HTR-8/SVneo (cell line): ENCODE measurements around the gene ATG101.
A peak's percentile ranks its signal among the peaks of the same experiment; 100 is the strongest.

ENCODE experiments used
- DNase-seq: peaks from one replicate; pipeline ENCODE4 v3.0.0; 2011; ENCODE audit warnings: low spot score, mixed read lengths; ENCODE audit not compliant: insufficient read length
- FAIRE-seq: peaks from 2 replicates; lab custom pipeline; 2011; peaks lifted over from hg19 to GRCh38; lab: Jason Lieb, UNC

The ATG101 gene

DNA sequence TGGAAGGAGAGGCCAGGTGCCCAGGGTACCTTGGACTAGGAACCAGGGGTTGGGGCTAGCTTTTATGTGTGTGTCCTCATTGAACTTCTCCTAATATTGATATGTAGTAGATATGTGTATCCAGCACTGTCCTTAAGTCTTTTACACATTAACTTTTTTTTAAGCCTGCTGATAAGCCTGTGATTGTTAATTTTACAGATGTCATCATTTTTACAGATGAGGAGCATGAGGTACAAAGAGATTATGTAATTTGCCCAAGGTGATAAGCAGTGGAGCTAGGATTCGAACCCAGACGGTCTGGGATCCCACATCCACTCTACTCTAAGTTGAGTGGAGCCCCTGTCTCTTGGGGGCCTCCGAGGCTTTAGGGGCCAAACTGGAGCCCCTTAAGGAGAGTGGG is 28.7 kb upstream of the ATG101 start:
- FAIRE-seq (no peak), DNase-seq (no peak)

GRCh38 chr12:52041695-52042123 is 28.1 kb upstream of the ATG101 start:
- FAIRE-seq (no peak), DNase-seq (no peak)

GRCh38 chr12:52042706-52043385 is 26.9 kb upstream of the ATG101 start:
- no peak for FAIRE-seq
- no peak for DNase-seq

GRCh38 chr12:52043386-52044212 is 26.2 kb upstream of the ATG101 start:
- DNase-seq (no peak), FAIRE-seq (no peak)

GRCh38 chr12:52044292-52044983 is 25.3 kb upstream of the ATG101 start:
- DNase-seq: no peak
- no peak for FAIRE-seq

DNA sequence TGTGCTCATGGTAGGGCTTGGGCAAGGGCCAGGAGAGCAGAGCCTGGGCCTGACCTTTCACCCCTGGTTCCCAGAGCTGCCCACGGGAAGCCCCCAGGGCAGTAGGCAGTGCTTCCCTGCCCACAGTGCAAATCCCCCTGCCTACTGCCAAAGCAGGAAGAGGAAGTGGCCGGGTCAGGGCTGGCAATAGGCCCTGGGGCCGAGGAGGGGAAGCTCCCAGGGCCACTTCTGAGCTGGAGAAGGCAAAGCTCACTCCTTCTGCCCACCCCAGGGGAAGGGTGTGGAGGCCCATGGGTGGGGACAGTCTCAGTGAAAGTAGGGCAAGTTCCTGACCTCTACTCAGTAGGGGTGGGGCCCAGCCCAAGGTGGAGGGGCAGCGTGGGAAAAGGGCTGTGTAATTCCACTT is 24.0 kb upstream of the ATG101 start:
- FAIRE-seq (no peak), DNase-seq (no peak)

DNA sequence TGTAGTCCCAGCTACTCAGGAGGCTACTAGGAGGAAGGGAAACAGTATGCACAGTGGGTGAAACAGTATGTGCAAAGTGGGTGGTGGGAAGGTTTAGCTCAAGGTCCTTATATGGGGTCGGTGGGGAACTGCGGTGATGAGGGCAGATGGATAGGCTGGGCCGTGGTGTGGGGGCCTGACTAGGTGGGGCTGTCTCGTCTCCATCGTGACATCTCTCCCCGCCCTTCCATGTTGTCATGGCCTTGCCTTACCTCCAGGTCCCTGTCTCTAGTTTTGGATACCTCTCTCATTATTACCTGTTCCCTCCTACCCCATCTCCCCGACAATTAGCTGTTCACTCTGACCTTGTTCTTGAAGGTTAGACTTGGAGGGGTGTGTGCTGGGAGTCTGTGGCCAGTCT is 22.9 kb upstream of the ATG101 start:
- no peak for DNase-seq
- no peak for FAIRE-seq

DNA sequence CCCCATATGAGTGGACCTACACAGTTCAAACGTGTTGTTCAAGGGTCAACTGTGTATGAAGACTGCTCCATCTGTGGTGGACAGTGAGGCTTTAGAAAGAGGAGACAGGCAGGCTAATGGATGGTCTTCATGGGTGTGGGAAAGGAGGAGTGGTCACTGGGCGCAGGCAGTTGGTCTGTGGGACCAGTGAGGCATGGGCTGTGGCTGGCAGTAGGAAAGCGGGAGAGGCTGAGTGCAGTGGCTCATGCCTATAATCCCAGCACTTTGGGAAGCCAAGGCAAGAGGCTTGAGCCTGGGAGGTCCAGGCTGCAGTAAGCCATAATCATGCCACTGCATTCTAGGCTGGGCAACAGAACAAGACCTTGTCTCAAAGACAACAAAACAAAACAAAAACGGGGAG is 20.5 kb upstream of the ATG101 start:
- no peak for FAIRE-seq

GRCh38 chr12:52049688-52050087 is 20.1 kb upstream of the ATG101 start:
- FAIRE-seq: no peak

More for the DNA sequence above, 20.5 kb upstream of the ATG101 start:
- no peak for DNase-seq

DNA sequence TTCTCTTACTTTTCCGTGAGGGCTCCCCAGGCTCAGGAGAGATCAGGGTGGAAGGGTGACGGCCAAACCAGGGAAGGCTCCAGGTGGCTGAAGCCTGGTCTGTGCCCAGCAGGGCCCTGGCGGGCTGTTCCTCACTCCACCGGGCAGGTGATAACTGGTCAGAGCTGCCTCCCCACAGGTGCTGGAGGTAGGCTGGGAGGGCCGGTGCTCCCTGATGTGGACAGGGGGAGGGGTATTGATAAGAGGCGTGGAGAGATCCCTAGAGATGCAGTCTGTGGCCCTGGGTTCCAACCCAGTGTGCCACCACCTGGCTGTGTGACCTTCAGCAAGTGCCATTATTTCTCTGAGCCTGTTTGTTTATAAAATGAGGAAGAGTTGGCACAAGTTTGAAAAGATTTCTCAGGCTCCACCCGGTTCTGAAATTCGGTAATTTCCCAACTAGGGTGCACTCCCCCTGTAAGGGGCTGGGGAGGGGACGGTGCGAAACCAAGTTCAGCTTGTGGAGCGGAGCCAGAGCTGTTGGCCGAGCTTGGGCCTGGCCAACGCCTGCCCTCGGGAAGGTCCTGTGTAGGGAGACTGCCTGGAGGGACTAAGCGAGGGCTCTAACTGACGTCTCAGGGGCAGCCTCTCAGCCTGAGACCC is 19.5 kb upstream of the ATG101 start:
- DNase-seq (no peak), FAIRE-seq (no peak)

More at GRCh38 chr12:52049688-52050087, 20.1 kb upstream of the ATG101 start:
- DNase-seq: no peak

GRCh38 chr12:52050758-52051541 is 18.8 kb upstream of the ATG101 start, which contains the start of gene NR4A1:
Gene NR4A1 (plus strand): TSS chr12:52051442. CDS start chr12:52054329, 2,887 bp downstream.
- DNase-seq (peak; percentile 84), FAIRE-seq (peak; percentile 93)

DNA sequence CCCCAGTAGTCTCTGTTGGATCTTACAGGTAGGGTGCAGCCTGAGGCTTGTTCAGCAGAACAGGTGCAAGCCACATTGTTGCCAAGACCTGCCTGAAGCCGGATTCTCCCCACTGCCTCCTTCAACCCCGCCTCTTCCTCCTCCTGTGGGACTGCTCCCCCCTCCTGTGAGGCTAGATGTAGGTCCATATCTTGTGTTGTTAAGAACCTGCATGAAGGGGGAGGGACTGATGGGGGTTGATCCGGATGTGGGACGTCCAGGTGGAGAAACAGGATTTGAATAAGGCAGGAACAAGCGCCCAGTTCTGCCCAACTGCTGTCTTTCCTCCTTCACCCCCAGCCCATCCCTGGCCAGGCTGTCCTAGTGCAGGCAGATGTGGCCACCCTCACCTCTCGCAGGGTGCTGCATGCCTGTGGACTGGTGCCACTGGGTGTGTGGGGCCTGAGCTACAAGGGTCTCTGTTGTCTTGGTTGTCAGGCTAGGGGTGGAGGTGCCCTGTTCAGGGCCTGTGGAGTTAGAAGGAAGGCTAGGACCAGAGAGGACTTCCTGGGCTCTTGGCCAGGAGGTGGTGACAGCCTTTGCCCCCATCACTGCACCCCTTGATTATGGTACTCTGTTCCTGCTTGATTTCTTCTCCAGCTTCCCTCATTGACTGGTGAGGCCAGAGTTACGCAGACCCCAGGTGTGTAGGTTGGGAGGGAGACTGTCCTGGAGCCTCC is 17.2 kb upstream of the ATG101 start:
- DNase-seq: no peak
- peak; percentile 28 for FAIRE-seq

DNA sequence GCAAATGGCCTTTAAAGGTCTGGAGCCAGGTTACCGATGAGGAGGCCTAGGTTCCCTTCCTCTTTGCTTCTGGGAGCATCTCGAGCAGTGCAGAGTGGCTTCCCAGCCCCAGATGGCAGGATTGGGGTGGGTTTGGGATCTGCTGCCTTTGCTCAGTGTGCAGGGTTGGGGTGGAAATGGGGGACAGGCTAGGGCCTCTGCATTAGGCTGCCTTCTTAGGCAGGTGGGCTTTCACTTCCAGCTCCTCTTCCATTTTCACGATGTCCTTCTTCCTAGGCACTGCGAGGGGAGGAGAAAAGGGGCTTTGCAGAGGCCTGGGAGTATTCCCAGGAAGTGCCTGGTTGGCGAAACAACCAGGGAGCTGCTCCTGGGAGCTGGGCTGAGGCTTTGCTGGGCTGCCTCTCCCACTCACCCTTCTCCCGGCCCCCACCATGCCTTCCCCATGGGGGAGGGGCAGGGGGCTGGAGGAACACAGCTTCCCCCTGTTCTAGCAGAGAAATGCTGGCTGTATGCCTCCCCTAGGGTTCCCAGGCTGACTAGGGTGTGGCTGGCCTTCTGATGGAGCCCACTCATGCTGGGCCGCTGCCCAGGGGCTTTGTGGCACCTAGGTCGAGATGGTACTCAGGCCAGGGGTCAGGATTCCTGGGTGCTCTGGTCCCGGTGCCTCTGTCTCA is 16.1 kb upstream of the ATG101 start:
- DNase-seq (no peak), FAIRE-seq (no peak)

GRCh38 chr12:52054231-52054832 is 15.4 kb upstream of the ATG101 start:
- DNase-seq (no peak), FAIRE-seq (no peak)

DNA sequence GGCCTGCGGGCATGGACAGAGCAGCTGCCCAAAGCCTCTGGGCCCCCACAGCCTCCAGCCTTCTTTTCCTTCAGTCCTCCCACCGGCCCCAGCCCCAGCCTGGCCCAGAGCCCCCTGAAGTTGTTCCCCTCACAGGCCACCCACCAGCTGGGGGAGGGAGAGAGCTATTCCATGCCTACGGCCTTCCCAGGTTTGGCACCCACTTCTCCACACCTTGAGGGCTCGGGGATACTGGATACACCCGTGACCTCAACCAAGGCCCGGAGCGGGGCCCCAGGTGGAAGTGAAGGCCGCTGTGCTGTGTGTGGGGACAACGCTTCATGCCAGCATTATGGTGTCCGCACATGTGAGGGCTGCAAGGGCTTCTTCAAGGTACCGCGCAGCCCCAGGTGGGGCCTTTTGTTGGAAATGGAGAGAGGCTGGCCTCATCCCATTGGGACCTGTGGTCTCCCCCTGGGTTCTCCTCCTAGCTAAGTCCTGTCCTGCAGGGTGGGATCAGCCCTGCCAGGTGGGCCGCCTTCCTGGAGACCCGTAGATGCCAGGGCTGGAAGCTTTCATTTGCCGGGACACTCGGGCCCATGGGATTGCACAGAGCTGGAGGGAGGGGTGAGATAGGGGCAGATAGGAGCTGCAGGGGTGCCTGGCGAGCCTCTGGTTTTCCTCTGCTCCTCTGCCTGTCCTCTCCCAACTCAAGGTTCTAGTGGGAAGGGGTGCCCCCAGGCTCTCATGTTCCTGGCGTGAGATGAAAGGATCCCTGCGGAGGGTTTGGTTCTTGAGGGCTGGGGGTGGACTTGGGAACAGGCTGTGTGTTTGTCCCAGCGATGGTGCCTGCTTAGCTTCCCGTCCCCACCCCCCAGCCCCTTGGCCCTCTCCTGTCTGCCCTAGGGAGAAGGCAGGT is 14.7 kb upstream of the ATG101 start:
- no peak for FAIRE-seq
- DNase-seq: no peak

DNA sequence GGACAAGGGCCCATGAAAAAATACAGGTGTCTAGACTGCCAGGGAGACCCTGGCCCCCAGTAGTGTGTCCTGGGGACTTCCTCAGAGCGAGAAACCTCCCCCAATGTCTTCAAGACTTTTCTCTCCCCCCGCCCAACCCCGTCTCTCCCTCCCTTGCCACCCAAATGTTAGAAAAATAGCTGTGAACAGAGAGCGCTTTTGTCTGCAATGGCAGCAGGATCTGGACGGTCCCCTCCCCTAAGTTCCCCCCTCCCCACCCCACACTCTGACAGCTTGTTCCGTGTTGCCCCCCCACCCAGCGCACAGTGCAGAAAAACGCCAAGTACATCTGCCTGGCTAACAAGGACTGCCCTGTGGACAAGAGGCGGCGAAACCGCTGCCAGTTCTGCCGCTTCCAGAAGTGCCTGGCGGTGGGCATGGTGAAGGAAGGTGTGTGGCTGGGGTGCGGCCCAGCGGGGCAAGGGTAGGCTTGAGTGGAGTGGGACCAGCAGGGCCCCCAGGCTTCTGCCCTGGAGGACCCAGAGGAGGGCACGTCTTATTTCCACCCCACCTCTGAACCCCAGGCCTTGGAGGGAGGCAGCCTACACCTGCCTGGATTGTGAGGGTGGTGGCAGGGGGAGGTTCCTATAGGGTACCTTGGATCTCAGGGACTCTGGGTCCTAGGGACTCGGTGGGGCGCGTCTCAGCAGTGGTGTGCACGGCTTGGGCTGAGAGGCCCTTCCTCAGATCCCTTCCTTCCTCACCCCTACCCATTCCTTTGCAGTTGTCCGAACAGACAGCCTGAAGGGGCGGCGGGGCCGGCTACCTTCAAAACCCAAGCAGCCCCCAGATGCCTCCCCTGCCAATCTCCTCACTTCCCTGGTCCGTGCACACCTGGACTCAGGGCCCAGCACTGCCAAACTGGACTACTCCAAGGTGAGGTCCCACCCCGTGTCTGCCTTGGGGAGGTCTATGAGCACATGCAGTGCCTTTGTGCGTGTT is 13.8 kb upstream of the ATG101 start:
- FAIRE-seq (no peak), DNase-seq (no peak)
